ENCODE measurements around the gene FAM120B. TPM values are rescaled to one million over a fixed set of nuclear protein-coding genes. Genes with fewer than 3 reads are reported as not detected.
A peak's percentile ranks its signal among the peaks of the same experiment; 100 is the strongest.

Gene FAM120B
- total and polyA plus RNA-seq, 5 experiments from 2014 or later, result 16.4 to 52.4 (median 34.7) TPM

DNA sequence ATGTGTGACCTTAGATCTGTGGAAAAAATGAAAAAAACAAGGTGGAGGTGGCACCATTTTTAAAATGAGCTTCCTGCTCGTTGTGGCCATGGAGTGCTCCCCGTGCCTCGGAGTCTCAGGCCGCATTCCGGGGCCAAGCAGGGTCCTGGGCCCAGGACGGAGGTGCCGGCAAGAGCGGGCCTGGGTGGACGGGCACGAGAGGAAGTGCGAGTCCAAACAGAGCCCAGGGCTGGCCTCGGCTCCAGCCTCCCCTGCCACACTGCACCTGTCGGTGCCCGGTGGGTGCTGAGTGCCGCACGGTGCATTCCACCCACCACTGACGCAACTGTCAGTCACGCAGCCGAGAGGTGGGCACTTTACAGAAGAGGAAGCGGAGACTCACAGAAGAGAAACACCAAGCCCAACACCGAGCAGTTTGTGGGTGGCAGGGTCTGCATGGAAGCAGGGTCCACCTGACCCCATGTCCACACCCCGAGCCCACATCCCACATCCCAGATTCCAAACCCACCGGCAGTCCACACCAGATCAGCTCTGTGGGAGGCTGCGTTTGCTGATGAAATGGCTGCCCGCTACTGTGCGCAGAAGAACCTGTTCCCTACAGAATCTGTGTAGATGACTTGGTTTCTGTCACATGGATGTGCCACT, 148.9 kb downstream of the FAM120B start:
- POLR2A ChIA-PET, result interaction anchor here (0.5 kb wide), 1 partner anchor 329 kb away, joined by 3 read pairs; no protein-coding TSS in a partner anchor
- DNase-seq (no peak), ATAC-seq (no peak)
- H3K4me3 Mint-ChIP-seq, result no peak overlapping the region
- H3K27me3 Mint-ChIP-seq, result peaks cover 0 to 3% (median 3%) of the 10 kb centered on the region in 5 donors
- H3K4me1 Mint-ChIP-seq, result peaks cover 9 to 26% (median 16%) of the 10 kb centered on the region in 4 donors
- H3K36me3 Mint-ChIP-seq, result no peaks in the 10 kb centered on the region
- no peaks in the 10 kb centered on the region for H3K9me3 Mint-ChIP-seq
- peak overlapping the region in 1 of 10 donors; percentile 29 for H3K27ac Mint-ChIP-seq

DNA sequence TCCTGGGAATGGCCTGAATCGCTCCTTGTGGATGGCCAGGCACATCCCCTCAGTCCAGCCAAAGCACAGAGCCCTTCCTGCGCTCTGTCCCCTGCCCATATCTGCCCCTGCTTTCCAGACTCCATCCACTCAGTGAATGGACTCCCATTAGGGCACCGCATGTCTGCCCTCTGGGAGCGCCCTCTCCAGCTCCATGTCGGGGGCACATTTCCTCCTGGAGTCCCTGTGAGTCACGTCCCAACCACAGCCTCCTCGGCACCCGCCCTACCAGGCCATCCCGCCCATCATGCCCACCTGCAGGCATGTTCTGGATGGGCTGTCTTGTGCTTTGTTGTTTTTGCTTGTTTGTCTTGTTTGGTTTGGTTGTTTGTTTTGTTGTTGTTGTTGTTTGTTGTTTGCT, 149.8 kb downstream of the FAM120B start:
- Mint-ChIP-seq H3K9me3 (no peaks in the 10 kb centered on the region), H3K4me3 (no peak overlapping the region), H3K36me3 (no peaks in the 10 kb centered on the region), H3K27me3 (peaks cover 0 to 4% (median 4%) of the 10 kb centered on the region in 5 donors), H3K27ac (no peak overlapping the region), H3K4me1 (peaks cover 11 to 35% (median 16%) of the 10 kb centered on the region in 4 donors)
- DNase-seq, result no peak
- POLR2A ChIA-PET, result no interaction called here
- ATAC-seq, result no peak

Small RNAs within 50 kb of the gene (microRNA-seq; reads per million reads assigned to microRNA genes)
- not detected for gene MIR4644 (ENCODE audit: borderline microRNAs expressed)

Other genes with a start within 250 kb of the FAM120B start
- 10 to 100 TPM; 14.2 to 15.9 TPM for gene DLL1, start 15.7 kb upstream of the FAM120B start, total RNA-seq
- 1 to 10 TPM in 2 of 3 donors, under 1 TPM in 1; 0.34 to 1.5 (median 1.2) TPM for gene DLL1, start 15.7 kb upstream of the FAM120B start, polyA plus RNA-seq
- gene PSMB1, start 246.5 kb downstream of the FAM120B start, total RNA-seq, result 100 to 1,000 TPM in 1 of 2 experiments, 10 to 100 TPM in 1; 98.7 to 106 TPM
- 100 to 1,000 TPM; 449 to 578 (median 506) TPM for gene PSMB1, start 246.5 kb downstream of the FAM120B start, polyA plus RNA-seq
- 10 to 100 TPM; 32.7 to 34.5 TPM for gene TBP, start 247.6 kb downstream of the FAM120B start, total RNA-seq
- 10 to 100 TPM; 13.8 to 25.6 (median 17.1) TPM for gene TBP, start 247.6 kb downstream of the FAM120B start, polyA plus RNA-seq

Data from naive thymus-derived CD8-positive, alpha-beta T cell (primary cell).